ENCODE results near the gene SDK1.

SDK1 gene

GRCh38 chr7:3432911-3433310, 131.9 kb downstream of the SDK1 start:
- TF ChIP-seq CTCF (IDR thresholded peaks at IDR 0.05; ENCODE audit: control insufficient read depth, extremely low read depth, insufficient read depth): no peak
- H3K4me3 ChIP-seq (ENCODE audit: low read depth, low read length): no peak overlapping the region

GRCh38 chr7:3434611-3435010, 133.6 kb downstream of the SDK1 start:
- no peak for TF ChIP-seq CTCF (IDR thresholded peaks at IDR 0.05; ENCODE audit: control insufficient read depth, extremely low read depth, insufficient read depth)
- no peak for DNase-seq (ENCODE audit: low read depth)
- H3K4me3 ChIP-seq (ENCODE audit: low read depth, low read length): no peak overlapping the region

More at GRCh38 chr7:3432911-3433310, 131.9 kb downstream of the SDK1 start:
- DNase-seq (ENCODE audit: low read depth): no peak

- H3K4me3 ChIP-seq (ENCODE audit: low read depth, low read length): no peak overlapping the region
- no peak for DNase-seq (ENCODE audit: low read depth)
- no peak for TF ChIP-seq CTCF (IDR thresholded peaks at IDR 0.05; ENCODE audit: control insufficient read depth, extremely low read depth, insufficient read depth)
Measured at GRCh38 chr7:3436112-3436511, 135.1 kb downstream of the SDK1 start.

GRCh38 chr7:3436746-3437145, 135.7 kb downstream of the SDK1 start:
- TF ChIP-seq CTCF (IDR thresholded peaks at IDR 0.05; ENCODE audit: control insufficient read depth, extremely low read depth, insufficient read depth): no peak
- no peak overlapping the region for H3K4me3 ChIP-seq (ENCODE audit: low read depth, low read length)
- no peak for DNase-seq (ENCODE audit: low read depth)

GRCh38 chr7:3437467-3437866, 136.4 kb downstream of the SDK1 start:
- no peak overlapping the region for H3K4me3 ChIP-seq (ENCODE audit: low read depth, low read length)
- TF ChIP-seq CTCF (IDR thresholded peaks at IDR 0.05; ENCODE audit: control insufficient read depth, extremely low read depth, insufficient read depth): no peak
- DNase-seq (ENCODE audit: low read depth): no peak

- no peak overlapping the region for H3K4me3 ChIP-seq (ENCODE audit: low read depth, low read length)
- TF ChIP-seq CTCF (IDR thresholded peaks at IDR 0.05; ENCODE audit: control insufficient read depth, extremely low read depth, insufficient read depth): no peak
- no peak for DNase-seq (ENCODE audit: low read depth)
Measured at GRCh38 chr7:3438352-3438751, 137.3 kb downstream of the SDK1 start.

- TF ChIP-seq CTCF (IDR thresholded peaks at IDR 0.05; ENCODE audit: control insufficient read depth, extremely low read depth, insufficient read depth): no peak
- H3K4me3 ChIP-seq (ENCODE audit: low read depth, low read length): no peak overlapping the region
- no peak for DNase-seq (ENCODE audit: low read depth)
Measured at GRCh38 chr7:3439333-3440030, 138.4 kb downstream of the SDK1 start.
